ENCODE results near the gene AKIRIN2. TPM values are rescaled to one million over a fixed set of nuclear protein-coding genes. Genes with fewer than 3 reads are reported as not detected.

Gene AKIRIN2
- total RNA-seq, 1 donor from 2014 or later: 15.7 TPM

- DNase-seq (ENCODE audit: low read depth in 2 of 2): no peak
These were observed 46.2 kb downstream of the AKIRIN2 start for GRCh38 chr6:87655824-87656223.

- DNase-seq (ENCODE audit: low read depth in 2 of 2): peak in 1 of 2 donors; percentile 33
These were observed 47.1 kb downstream of the AKIRIN2 start for GRCh38 chr6:87654875-87655454.

GRCh38 chr6:87654122-87654521, 47.9 kb downstream of the AKIRIN2 start:
- no peak for DNase-seq (ENCODE audit: low read depth in 2 of 2)

- DNase-seq (ENCODE audit: low read depth in 2 of 2): no peak
These were observed 48.7 kb downstream of the AKIRIN2 start for GRCh38 chr6:87653074-87653962.

GRCh38 chr6:87645080-87645479, 57.0 kb downstream of the AKIRIN2 start:
- DNase-seq (ENCODE audit: low read depth in 2 of 2): peak; percentile 47 to 49

GRCh38 chr6:87641065-87641692, 60.9 kb downstream of the AKIRIN2 start:
- no peak for DNase-seq (ENCODE audit: low read depth in 2 of 2)

- no peak for DNase-seq (ENCODE audit: low read depth in 2 of 2)
These were observed 62.7 kb downstream of the AKIRIN2 start for GRCh38 chr6:87639373-87639772.

- no peak for DNase-seq (ENCODE audit: low read depth in 2 of 2)
These were observed 64.9 kb downstream of the AKIRIN2 start for GRCh38 chr6:87637106-87637505.

- no peak for DNase-seq (ENCODE audit: low read depth in 2 of 2)
These were observed 65.7 kb downstream of the AKIRIN2 start for GRCh38 chr6:87636315-87636714.

- DNase-seq (ENCODE audit: low read depth in 2 of 2): no peak
These were observed 68.2 kb downstream of the AKIRIN2 start for GRCh38 chr6:87633851-87634250.

GRCh38 chr6:87630746-87631145, 71.3 kb downstream of the AKIRIN2 start:
- no peak for DNase-seq (ENCODE audit: low read depth in 2 of 2)

- no peak for DNase-seq (ENCODE audit: low read depth in 2 of 2)
These were observed 73.2 kb downstream of the AKIRIN2 start for GRCh38 chr6:87628881-87629280.

GRCh38 chr6:87628424-87628823, 73.6 kb downstream of the AKIRIN2 start:
- DNase-seq (ENCODE audit: low read depth in 2 of 2): no peak

Other genes with a start within 250 kb of the AKIRIN2 start
- gene SLC35A1, start 229.3 kb downstream of the AKIRIN2 start, total RNA-seq: 14.4 and 24.0 TPM in 2 replicates
- 26.4 and 28.4 TPM in 2 replicates for gene RARS2, start 112.2 kb downstream of the AKIRIN2 start, total RNA-seq
- gene ORC3, start 112.1 kb downstream of the AKIRIN2 start, total RNA-seq: 7.9 and 10.0 TPM in 2 replicates